H4 (cell line): ENCODE measurements around the gene NUDT3. TPM values are rescaled to one million over a fixed set of nuclear protein-coding genes. Genes with fewer than 3 reads are reported as not detected.
A peak's percentile ranks its signal among the peaks of the same experiment; 100 is the strongest.
"Not testable (repeated sequence)": the region's sequence is repeated elsewhere in the genome, so short reads cannot be mapped to it uniquely, and the experiment has no call there.

Source experiments
- DNase-seq: peaks from one replicate; pipeline ENCODE4 v3.0.0-alpha.2; 2015; ENCODE audit warnings: low spot score
- total RNA-seq: library from RNA; depleted of rRNA; stranded (reverse); fragments of >200 nt; shearing (Covaris generic); gene quantifications from 2 replicates; pipeline ENCODE4 v1.2.3, GENCODE V29; 2014

NUDT3 gene
- total RNA-seq, 1 experiment from 2014 or later = 11.5 TPM

- no peak for DNase-seq
Measured at GRCh38 chr6:34288581-34288980, 103.9 kb downstream of the NUDT3 start.

- no peak for DNase-seq
Measured at GRCh38 chr6:34285448-34286164, 106.9 kb downstream of the NUDT3 start.

DNA sequence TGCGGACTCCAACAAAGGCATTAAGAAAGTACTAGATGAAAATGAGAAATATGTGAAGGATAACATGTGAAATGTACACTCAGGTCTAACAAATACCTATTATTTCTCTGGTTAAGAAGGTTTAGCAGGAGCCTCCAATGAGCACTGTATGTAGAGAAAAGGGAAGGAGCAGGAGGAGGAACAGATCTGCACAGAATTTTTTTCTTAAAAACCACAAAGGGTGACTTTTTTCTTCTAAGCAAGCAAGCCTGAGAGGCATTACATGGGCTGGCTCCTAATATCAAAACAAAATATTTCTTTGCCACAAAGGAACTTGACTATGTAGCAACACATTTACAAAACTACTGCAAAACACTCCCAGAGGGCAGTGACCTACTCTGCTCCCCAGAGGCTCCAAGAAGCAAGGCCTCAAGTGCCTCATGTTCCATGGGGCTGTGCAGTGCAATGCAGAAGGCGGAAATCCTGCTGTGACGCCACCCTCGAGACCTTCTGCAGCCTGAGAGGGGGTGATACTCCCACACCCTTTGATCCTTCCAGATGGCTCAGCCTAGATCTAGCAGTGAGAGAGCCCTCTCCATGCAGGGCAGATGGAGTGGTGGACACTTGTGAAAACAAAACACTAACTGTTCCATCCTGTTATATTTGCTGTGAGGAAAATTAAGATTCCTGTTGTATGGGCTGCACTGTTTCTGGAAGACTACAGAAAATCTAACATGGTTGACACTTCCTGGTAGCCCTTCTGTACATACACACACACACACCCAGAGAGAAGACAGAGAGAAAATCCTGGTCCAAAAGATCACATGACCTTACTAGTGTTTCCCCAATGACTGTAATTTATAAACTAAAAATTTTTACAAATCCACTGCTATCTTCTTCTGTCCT lies 107.7 kb downstream of the NUDT3 start:
- DNase-seq = peak; percentile 17

GRCh38 chr6:34281702-34282334 lies 110.7 kb downstream of the NUDT3 start:
- DNase-seq = no peak

GRCh38 chr6:34280216-34280615 lies 112.3 kb downstream of the NUDT3 start:
- no peak for DNase-seq

GRCh38 chr6:34278833-34279232 lies 113.6 kb downstream of the NUDT3 start:
- DNase-seq = no peak

GRCh38 chr6:34277763-34278112 lies 114.7 kb downstream of the NUDT3 start:
- DNase-seq = no peak

GRCh38 chr6:34276881-34277762 lies 115.3 kb downstream of the NUDT3 start:
- no peak for DNase-seq

GRCh38 chr6:34276191-34276590 lies 116.3 kb downstream of the NUDT3 start:
- no peak for DNase-seq

DNA sequence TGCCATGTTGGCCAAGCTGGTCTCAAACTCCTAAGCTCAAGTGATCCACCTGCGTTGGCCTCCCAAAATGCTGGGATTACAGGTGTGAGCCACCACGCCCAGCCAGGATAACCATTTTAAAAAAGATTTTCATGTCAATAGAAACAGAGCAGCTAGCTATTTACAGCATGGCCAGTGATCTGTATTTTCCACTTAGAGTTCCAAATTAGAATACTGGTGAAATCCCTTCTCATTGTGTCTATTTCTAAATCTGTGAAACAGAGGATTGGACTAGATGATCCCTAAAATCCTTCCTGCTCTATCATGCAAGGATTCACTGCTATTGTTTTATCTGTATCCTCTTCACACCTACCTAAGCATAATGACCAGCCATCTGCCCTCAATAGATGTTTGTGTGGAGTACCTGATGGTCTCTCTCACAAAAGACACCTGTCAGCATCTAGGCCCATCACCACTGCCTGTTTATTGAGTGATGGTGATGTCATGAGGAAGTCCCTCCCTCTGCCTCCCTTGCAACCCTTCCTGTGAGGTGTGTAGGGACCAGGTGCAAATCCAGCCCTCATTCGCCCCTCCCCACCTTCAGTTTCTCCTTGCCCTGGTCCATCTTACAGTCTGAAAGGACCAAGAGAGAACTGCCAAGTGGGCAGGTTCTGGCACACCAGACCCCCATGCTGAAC lies 117.2 kb downstream of the NUDT3 start:
- no peak for DNase-seq

- no peak for DNase-seq
Measured at GRCh38 chr6:34274129-34274528, 118.3 kb downstream of the NUDT3 start.

GRCh38 chr6:34273242-34273805 lies 119.1 kb downstream of the NUDT3 start:
- DNase-seq = no peak

- no peak for DNase-seq
Measured at GRCh38 chr6:34272013-34272926, 120.2 kb downstream of the NUDT3 start.

- not testable (repeated sequence) for DNase-seq
Measured at GRCh38 chr6:34269658-34270341, 122.7 kb downstream of the NUDT3 start.

DNA sequence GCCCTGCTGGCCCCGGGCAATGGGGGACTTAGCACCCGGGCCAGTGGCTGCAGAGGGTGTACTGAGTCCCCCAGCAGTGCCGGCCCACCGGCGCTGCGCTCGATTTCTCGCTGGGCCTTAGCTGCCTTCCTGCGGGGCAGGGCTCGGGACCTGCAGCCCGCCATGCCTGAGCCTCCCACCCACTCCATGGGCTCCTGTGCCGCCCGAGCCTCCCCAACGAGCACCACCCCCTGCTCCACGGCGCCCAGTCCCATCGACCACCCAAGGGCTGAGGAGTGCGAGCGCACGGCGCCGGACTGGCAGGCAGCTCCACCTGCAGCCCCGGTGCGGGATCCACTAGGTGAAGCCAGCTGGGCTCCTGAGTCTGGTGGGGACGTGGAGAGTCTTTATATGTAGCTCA lies 123.3 kb downstream of the NUDT3 start:
- DNase-seq = not testable (repeated sequence)

DNA sequence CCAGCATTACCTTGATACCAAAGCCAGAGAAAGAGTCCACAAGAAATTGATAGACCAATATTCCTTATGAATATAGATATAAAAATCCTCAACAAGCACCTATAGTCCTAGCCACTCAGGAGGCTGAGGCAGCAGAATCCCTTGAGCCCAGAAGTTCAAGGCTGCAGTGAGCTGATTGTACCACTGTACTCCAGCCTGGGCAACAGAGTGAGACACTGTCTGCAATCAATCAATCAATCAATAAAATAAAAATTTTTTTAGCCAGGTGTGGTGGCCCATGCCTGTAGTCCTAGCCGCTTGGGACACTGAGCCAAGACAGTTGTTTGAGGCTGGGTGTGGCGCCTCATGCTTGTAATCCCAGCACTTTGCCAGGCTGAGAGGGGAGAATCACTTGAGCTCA lies 124.7 kb downstream of the NUDT3 start:
- DNase-seq = no peak

DNA sequence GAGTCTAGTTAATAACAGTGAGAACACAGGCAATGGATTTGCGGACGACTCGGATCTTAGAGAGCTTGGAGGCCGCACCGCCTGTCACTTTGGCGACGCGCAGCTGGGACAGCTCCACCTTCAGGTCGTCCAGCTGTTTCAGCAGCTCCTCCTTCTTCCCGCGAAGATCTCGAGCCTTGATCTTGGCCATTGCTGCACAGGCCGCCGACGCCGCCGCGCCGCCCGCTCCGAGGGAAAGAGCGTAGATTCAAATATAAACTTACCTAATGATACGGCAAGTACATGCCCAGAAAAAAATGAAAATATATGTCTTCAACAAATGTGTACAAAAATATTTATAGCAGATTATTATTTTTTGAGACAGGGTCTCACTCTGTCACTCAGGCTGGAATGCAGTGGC lies 129.0 kb downstream of the NUDT3 start:
- DNase-seq = not testable (repeated sequence)

DNA sequence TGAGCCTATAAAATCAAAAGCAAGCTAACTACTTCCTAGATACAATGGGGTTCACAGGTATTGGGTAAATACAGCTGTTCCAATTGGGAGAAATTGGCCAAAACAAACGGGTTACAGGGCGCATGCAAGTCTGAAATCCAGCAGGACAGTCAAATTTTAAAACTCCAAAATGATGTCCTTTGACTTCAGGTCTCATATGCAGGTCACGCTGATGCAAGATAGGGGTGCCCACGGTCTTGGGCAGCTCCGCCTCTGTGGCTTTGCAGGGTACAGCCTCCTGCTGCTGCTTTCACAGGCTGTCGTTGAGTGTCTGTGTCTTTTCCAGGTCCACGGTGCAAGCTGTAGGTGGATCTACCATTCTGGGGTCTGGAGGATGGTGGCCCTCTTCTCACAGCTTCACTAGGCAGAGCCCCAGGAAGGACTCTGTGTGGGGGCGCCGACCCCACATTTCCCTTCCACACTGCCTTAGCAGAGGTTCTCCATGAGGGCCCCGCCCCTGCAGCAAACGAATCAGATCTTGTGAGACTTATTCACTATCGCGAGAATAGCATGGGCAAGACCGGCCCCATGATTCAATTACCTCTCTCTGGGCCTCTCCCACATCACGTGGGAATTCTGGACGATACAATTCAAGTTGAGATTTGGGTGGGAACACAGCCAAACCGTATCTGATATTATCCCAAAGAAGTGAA lies 131.7 kb downstream of the NUDT3 start:
- no peak for DNase-seq
